Head of caudate nucleus (tissue), 42 donors: ENCODE results near the gene RORC.

Experiments
- DNase-seq, 42 donors: peaks; one replicate each; pipeline versions ENCODE4 v3.0.0 to v3.0.0-alpha.2; 2020 to 2021; ENCODE audit warnings: mixed read lengths in 7 of 42
- intact Hi-C: fragments of 100-400 bp; cut with DNase I; formaldehyde crosslinking; loops from one replicate; pipeline ENCODE4 v1.15.0; 2022

Gene RORC

DNA sequence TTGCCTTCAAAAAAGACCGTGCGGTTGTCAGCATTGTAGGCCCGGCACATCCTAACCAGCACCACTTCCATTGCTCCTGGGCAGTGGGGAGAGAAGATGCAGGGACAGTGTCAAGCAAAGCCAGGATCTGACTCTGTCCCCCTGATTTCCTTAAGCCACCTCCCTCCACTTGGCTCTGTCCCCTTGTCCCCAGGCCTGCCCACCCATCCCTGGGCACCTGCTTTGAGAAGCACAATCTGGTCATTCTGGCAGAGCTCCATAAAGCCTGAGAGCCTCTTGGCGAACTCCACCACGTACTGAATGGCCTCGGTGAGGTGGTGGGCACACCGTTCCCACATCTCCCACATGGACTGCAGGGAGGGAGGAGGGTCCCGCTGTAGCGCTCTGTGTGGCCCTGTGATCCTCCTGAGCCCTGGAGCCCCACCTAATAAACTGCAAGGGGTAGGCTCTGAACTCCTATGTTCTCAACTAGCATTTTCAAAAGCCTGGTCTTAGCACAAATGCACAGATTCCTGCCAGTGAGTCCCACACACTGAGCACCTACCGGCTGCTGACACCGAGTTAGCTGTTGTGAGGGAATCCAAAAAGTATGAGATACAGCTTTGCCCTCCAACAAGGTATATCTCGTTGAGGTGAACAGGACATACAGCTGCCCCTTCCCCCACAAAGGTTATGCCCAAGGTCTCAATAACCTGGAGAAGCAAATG lies 18.2 kb downstream of the RORC start:
- DNase-seq: no peak
- intact Hi-C loops: no loop called here

DNA sequence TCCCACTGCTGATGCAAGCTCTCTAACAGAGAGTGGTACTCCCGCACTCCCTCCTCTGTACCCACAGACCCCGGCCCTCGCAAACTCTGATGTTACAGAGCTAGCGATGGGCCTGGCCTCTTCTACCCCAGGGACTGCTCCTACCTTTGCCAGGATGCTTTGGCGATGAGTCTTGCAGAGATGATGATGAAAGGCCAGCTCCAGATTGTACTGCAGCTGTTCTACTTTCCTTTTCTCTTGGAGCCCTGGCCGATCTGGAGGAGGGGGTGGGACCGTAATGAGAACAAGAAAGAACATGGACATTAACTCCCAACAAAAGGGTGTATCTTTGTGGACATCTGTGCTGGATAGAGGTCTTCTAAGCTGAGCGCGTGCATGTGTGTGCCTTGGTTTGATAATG lies 20.4 kb downstream of the RORC start:
- no peak for DNase-seq
- intact Hi-C loops: no loop called here

GRCh38 chr1:151809985-151810556 lies 21.5 kb downstream of the RORC start:
- intact Hi-C loops: no loop called here
- peak in 1 of 42 donors; percentile 2 for DNase-seq

- intact Hi-C loops: no loop called here
- DNase-seq: peak in 2 of 42 donors; percentile 19 to 26
These were observed 22.2 kb downstream of the RORC start for GRCh38 chr1:151809290-151809984.

- intact Hi-C loops: no loop called here
- DNase-seq: no peak
These were observed 23.8 kb downstream of the RORC start for GRCh38 chr1:151807766-151808165.

- intact Hi-C loops: no loop called here
- peak in 3 of 42 donors; percentile 18 to 43 (median 22) for DNase-seq
These were observed 24.5 kb downstream of the RORC start for GRCh38 chr1:151807131-151807530.

GRCh38 chr1:151806170-151806569 lies 25.4 kb downstream of the RORC start:
- intact Hi-C loops: no loop called here
- peak in 1 of 42 donors; percentile 13 for DNase-seq

DNA sequence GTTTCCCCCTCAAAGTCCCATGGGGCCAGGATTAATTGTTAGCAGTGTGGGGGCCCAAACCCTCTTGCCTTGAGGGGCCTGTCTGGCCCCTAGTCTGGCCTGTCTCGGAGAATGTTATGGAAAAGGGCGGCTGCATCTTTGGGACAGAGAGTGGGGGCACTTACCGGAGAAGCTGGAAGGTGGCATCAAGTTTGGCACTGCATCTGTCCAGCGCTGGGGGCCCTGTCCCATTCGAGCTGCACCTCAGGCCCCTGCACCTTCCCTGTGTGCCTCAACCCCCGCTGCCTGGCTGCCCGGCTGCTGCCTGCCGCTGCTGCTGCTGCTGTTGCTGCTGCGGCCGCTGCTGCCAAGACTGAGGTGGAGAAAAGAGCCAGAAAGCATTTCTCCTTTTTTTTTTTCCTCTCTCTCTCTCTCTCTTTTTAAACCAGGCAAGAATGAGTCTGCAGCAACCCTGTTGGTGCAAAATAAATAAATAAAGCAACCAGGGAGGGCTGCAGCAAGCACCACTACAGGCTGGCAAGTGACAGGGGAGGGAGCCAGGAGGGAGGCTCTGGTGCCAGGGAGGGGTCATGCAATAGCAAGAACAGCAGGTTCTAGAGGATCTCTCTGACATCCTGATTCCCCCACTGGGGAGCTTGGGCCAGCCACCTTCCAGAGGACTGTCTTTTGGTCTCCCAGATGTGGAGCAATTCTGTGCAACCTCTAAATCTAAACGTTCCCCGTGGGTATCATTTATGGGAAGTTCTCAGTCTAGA lies 26.4 kb downstream of the RORC start, which contains the start of gene LINGO4:
Gene LINGO4 (minus strand): TSS at position 354 of the 755 bp plus-strand sequence. CDS start 2,715 bp downstream, outside the sequence.
- DNase-seq: peak in 1 of 42 donors; percentile 30
- intact Hi-C loops: no loop called here

GRCh38 chr1:151803915-151804314 lies 27.7 kb downstream of the RORC start:
- intact Hi-C loops: no loop called here
- DNase-seq: no peak

DNA sequence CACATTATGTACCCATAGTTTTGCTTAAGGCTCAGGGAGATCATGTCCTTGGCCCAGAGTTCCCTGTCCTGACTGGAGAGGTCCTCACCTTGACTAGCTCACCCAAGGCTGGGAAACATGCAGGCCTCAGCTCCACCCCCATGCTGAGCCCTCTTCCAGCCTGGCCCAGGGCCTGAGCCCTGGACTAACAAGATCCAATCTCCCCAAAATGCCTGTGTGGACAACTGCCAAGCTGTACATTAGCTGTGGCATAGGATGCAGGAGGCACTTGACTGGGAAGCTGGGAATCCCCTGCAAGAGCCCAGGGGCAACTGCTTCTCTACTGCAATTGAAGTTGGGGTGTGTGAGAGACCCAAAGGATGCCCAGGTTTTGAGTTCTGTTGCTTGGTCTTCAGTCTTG lies 28.4 kb downstream of the RORC start:
- DNase-seq: no peak
- intact Hi-C loops: no loop called here

DNA sequence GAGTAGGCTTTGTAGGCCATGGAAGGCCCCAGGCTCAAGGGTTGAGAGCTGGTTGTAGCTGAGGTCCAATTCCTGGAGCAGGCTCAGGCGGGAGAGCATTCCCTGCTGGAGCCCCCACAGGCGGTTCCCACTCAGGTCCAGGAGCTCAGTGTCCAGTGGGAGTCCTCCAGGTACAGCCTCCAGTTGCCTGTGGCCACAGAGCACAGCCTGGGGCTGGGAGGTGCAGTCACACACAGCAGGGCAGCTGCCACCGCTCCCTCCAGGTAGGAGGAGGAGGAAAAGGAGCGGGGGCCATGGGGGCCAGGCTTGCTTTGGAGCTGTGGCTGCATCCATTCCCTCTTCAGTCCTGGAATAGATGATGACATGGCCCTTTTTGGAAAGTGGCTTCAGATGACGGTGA lies 29.2 kb downstream of the RORC start:
- intact Hi-C loops: no loop called here
- peak in 1 of 42 donors; percentile 2 for DNase-seq

DNA sequence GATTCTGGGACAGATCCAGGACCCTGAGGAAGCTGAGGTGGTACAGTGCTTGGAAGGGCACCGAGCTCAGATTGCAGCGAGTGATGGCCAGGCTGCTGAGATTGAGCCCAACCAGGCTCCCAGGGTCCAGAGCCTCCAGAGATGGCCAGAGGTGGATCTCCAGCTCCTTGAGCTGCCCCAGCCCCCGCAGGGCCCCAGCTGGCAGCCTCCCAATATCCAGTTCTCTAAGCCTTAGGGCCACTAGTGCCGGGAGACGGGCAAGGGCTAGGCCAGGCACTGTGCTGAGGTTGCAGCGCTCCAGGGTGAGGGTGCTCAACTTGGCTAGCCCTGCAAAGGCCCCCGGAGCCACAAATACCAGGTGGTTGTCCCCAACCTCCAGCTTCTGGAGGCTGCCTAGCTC lies 29.8 kb downstream of the RORC start:
- intact Hi-C loops: no loop called here
- DNase-seq: peak in 1 of 42 donors; percentile 5

DNA sequence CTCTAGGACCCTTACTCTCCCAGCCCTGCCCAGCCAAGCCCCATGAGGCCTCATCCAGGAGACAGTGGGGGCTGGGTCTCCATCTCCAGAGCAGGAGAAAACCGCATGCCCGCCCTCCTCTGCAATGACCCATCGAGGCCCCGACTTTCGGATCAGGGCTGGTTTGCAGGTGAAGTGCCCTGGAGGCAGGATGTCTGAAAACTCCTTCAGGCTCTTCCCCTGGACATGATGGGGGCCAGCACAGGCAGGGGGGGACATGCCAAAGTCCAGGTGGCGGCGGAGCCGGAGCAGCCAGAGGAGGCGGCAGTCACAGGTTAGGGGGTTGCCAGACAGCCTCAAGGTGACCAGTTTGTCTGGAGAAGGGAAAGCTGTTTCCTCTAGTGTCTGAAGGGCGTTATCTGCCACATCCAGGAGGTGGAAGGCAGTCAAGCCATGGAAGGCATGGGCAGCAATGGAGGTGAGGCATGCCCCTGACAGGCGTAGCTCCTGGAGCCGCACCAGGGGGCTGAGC lies 30.2 kb downstream of the RORC start:
- peak in 2 of 42 donors; percentile 7 to 8 for DNase-seq
- intact Hi-C loops: no loop called here

DNA sequence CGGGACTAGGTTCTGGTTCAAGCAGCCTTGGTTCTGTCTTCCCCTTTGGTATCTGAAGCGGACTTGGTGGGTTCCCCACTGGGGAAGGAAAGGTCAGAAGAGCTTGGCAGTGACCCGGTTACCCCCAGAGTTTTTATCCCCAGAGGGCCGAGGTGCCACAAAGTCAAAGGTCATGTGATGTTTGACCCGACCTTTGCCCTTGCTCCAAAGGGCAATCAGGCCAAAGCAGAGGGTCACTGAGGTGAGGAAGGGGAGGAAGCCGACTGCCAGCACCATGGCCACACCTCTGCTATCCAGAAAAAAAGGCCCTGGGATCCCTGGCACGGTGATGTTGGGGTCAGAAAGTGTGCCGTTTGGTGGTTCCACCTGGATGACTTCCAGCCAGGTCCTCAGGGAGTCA lies 30.8 kb downstream of the RORC start:
- DNase-seq: peak in 1 of 42 donors; percentile 16
- intact Hi-C loops: no loop called here

DNA sequence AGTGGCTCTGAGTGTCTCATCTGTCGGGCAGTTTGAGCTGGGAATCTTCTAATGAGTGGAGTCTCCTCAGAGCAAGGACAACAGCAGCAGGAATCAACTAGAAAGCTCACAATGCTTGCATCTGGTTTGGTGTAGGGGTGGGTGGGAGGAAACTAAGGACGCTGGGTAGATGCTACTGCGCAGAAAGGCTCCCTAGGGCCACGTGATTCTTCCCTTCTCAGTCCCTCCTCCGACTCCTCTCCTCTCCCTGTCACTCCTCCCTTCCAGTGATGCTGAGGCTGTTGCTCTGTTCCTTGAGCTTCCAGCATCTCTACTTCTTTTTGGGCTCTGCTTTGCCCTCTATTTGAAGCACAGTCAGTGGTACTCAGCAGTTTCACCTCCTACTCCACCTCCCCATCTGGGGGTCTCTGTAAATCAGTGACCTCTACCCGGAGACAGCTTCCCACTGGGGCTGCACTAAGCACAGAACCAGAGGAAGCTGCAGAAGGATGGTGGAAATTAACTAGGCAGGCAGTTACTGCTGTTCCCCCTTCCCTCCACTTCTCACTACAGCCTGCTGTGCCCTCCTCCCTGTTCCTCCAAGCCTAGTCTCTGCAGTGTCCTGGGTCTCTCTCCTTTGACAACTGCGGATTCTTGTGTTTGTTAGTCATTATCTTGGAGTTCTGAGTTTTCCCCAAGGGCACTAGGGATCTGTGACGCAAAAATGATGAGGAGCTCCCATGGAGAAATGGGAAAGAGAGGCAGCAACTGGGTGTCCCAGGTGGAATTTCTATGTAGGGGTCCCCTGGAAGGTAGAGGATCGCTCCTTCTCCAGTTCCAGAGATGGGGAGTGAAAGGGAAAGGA lies 32.2 kb downstream of the RORC start:
- DNase-seq: peak in 39 of 42 donors; percentile 16 to 85 (median 55)
- intact Hi-C loops: no loop called here

GRCh38 chr1:151798571-151798970 lies 33.0 kb downstream of the RORC start:
- no peak for DNase-seq
- intact Hi-C loops: no loop called here

DNA sequence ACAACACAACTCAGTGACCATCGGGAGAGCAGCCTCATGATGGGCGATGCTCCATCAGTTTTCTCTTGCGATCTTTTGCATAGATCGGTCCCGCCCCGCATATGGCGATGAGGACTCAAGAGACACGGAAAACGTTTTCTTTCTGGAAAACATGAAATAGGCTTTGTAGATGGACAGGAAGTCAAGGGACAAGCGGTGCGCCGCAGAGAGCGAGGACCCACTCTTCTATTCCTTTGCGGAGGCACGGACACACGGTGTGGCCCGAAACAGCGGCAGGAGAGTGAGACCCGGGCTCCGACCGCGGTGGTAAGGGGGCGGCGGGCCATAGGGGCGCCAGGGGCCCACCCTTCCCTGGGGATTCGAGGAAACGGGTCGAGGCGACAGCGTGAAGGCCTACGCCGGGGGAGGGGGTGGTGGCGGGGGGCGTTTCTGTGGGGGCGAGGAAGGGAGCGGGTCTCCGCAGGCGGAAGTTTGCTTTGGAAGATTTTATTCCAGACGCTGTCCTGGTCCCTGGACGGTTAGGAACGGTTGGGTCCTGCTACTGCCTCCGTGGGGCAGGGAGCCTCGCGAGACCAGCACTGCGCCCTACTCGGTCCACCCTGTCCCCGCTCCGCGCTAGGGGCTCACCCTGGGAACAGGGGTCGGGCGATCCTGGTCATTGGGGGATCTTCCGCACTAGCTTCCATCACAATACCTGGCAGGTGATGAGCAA lies 40.5 kb downstream of the RORC start:
- intact Hi-C loops: loop anchor here (2.0 kb wide), 1 partner anchor 48 kb away; the partner anchor contains the start of gene C2CD4D
- peak in 23 of 42 donors; percentile 8 to 48 (median 26) for DNase-seq
